ENCODE data around the gene NGB.

NGB gene

DNA sequence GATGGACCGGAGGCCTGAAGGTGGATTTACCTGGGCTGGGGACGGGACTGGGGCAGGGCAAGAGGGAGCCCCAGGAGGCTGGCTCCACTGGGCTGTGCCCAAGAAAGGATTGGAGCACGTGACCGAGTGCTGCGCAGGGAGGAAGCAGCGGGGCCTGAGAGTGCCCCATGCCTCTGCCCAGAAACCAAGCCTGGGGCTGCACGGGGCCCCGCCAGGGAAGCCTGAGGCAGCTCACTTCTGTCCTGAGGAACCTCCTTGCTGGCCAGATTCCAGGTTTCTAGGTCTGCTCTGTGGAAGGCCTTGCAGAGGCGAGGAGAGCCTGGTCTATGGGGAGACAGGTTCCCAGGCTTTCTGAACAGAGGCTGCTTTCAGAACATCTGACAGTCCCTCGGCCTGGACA lies 10.4 kb downstream of the NGB start:
- no peak for DNase-seq

DNA sequence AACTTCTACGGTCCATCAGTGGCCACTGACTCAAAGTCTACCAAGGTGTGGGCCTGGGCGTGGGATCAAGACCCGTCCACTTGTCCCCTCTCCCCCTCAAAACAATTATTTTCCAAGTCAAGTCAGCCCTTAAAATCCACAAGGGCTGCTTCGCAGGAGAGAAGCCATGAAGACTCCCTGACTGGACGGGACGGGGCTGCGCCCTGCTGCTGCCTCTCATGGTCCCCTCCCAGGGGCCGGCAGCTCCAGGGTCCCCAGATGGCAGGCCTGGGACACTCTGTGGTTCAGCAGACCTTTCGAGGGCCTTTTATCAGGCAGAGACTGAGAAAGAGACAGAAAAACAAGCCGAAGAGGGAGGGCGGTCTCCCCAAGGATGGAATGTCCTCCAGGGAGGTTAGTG lies 10.8 kb downstream of the NGB start:
- no peak for DNase-seq

GRCh38 chr14:77259025-77259715 lies 11.8 kb downstream of the NGB start:
- DNase-seq, result no peak

DNA sequence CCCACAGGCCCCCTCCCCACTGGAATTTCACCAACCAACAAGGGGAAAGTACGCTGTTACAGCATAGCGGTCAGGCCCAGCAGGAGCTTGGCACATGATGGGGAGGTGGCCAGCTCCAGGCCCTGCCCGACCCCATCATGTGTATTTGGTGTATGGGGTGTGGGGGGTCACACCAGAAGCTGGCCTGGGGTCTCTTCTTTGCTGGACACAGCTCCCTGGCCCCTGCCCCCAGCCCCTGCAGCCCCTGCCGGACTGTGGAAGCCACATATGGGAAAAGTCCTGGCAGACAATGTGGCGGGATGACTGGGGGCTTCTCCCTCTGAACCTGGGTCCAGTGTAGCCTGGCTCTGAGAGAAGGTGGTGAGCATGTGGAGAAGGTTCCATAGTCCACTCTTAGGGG lies 12.4 kb downstream of the NGB start:
- no peak for DNase-seq

GRCh38 chr14:77257700-77258099 lies 13.3 kb downstream of the NGB start:
- no peak for DNase-seq

- no peak for DNase-seq
These were observed 14.3 kb downstream of the NGB start for GRCh38 chr14:77256694-77257093.

DNA sequence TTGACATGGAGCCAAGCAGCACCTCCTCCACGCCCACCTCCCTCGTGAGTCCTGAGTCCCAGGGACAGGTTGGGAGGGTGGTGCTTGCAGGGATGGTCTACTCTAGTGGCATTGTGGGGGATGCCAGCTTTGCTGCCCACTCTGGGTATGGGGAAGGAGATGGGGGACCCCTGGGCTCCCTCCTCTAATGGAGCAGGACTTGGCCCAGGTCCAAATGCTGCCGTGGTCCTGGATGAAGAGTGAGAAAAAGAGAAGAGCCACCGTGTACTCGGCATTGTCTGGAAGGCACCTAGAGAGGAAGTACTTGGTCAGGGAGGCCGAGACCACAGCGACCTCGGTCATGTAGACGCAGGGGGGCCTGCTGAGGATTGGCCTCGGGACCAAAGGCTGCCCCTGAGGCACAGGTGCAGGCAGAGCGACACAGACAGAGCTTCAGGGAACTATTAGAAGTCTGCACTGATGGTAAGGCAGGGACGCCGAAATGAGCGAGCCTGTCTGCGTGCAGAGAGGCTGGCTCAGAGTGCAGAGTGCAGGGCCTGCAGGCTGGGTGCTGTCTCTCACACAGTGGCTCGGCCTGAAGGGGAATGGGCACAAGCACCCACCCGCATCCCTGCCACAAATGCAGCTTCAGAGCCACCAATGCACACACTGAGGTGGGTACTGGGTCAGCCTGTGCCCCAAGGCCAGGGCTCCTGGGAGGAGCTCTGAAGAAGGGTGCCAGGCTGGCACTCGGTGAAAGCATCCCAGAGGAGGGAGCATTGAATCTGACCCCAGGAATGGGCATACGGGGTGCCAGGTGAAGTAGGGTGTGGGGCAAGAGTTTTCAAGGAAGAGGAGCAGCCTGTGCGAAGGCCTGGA lies 17.4 kb downstream of the NGB start:
- no peak for DNase-seq

DNA sequence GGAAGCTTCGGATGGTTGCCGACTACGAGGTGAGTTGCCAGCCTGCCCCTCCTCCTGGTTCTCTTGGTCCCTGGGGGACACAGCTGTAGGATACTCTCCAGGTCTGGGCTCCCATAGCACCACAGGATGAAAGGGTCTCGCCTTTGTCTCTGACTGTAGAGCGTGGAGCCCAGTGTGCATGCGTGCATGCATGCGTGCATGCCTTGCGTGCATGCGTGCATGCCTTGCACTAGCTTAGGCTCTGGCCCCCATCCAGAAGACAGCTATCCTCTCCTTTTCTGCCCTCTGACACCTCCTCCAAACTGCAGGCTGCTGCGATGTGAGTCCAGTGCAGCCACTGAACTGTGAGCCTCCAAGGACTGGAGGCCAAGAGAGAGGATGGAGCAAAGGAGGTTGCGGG lies 19.1 kb downstream of the NGB start:
- DNase-seq, result no peak

DNA sequence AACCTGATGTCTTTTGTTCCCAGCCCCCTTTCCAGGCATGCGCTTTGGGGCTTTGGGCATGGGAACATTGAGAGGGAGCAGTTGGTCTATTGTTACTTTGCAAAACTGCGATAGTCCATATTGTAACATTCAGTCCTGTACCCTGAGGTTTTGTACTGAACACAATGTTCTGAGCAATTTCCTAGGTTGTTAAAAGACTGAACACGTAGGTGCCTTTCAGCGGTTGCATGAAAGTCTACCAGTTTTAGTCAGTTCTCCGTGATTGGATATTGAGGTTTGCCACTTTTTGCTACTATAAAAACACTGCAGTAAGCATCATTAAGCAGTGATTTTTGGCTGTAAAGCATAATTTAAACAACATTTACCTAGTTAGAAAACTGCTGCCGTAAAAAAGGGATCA lies 20.1 kb downstream of the NGB start:
- DNase-seq, result no peak

DNA sequence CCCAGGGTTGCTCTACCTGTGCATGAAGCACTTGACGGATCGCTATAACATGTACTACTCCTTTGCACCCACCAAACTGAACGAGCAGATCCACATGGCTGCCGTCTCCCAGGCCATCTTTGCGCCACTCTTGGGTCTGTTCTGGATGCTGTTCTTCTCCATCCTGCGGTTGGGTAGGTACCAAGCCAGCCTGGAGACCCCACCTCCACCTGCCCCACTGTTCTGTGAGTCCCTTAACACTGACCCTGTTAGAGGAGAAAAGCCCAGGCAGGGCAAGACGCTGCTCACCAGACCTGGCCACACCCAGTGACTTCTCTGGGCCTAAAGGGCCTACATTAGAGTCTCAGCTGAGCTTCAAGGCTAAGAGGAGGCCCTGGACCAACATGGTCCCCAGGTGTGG lies 21.7 kb downstream of the NGB start:
- DNase-seq, result no peak

- DNase-seq, result no peak
These were observed 22.3 kb downstream of the NGB start for GRCh38 chr14:77248666-77249065.

GRCh38 chr14:77246784-77247183 lies 24.2 kb downstream of the NGB start:
- DNase-seq, result no peak

GRCh38 chr14:77245820-77246219 lies 25.2 kb downstream of the NGB start:
- DNase-seq, result no peak

- DNase-seq, result no peak
These were observed 27.2 kb downstream of the NGB start for GRCh38 chr14:77243853-77244252.

DNA sequence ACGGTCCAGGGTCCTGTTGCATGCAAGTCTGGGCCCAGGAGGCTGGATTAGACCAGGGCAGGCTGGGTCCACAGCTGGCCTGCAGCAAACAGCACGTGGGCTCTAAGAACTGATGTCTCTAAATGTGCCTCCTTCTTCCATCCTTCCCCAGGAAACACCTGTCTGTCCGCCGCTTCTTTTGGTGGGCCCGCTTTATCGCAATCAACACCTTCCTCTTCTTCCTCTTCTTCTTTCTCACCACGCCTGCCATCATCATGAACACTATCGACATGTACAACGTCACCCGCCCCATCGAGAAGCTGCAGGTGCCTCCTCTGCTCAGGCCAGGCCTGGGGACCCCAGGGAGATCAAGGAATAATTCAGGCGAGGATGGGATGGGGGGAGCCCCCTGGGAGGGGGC lies 28.3 kb downstream of the NGB start:
- DNase-seq, result no peak

DNA sequence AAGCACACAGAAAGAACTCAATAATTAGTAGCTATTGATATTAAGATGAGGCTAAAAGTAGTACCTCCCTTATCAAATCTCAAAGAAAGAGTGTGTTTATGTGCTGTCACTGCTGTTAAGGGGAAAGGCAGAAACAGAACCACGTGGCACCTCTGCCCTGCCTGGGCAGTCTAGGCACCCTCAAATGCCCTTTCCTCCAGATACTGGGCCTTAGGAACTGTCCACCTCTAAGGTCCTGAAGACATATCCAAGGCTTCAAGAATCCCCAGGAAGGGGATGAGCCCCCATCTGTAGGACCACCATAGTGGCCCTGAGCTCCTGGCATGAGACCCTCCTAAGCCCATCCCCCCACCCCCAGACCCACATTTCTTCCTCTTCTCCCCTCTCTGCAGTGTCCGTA lies 29.1 kb downstream of the NGB start:
- DNase-seq, result no peak

GRCh38 chr14:77240336-77240915 lies 30.6 kb downstream of the NGB start:
- DNase-seq, result no peak

- no peak for DNase-seq
These were observed 31.6 kb downstream of the NGB start for GRCh38 chr14:77239412-77239811.

- DNase-seq, result no peak
These were observed 32.0 kb downstream of the NGB start for GRCh38 chr14:77238996-77239395.

DNA sequence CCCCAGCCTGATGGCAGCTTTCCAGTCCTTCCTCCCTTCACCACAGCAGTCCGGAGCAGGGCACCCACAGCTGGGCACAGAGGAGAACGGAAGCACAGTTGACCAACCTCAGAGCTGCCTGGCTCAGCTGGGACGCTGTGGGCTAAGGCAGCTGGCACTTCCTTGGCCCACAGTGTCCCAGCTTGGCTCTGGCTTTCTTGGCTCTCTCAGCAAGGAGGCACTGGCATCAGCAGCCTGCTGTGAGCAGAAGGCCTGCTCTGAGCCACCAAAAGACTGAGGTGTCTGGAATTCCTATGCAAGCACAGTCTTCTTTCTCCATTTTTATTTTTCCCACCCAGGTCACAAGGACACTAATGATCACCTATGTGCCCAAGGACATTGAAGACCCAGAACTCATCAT lies 32.6 kb downstream of the NGB start:
- no peak for DNase-seq

- DNase-seq, result no peak
These were observed 34.2 kb downstream of the NGB start for GRCh38 chr14:77236814-77237213.

- DNase-seq, result no peak
These were observed 39.3 kb downstream of the NGB start for GRCh38 chr14:77231721-77232120.

DNA sequence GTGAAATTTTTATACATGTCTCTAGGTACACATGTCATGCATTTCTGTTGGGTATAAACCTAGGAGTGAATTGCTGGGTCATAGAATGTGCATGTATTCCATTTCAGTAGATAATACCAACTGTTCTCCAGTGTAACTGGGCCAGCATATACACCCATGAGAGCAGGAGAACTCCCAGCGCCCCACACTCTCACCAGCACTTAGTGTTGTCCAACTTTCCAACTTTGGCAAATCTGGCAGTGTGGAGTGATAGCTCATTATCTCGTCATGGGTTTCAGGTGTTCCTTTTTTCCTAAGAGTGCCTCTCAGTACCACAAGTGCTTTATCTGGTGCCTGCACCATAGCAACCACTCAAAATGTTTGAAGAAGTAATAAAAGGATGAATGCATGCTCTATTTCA lies 40.1 kb downstream of the NGB start:
- no peak for DNase-seq

DNA sequence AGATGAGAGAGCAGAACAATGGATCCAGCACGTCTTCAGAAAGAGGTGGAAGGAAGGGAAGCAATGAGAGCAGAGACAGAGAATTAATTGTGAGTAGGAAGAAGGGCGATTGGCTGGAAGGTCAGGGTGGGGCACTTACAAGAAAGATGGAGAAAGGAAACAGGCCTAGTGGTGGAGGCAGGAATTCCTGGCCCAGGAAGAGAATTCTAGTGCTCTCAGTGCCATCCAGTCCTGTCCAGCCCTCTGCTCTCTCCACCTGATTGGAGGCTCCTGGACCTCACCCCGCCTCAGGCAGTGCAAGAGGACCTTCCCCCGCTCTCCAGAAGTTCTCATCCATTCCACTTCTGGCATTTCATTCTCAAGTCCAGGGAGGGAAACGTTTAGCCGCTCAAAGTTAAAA lies 43.0 kb downstream of the NGB start:
- DNase-seq, result no peak

All from CD4-positive, alpha-beta T cell treated with Interleukin-10 for 1 hour (primary cell).